Duodenal mucosa (tissue), 2 donors: Measurements from ENCODE around the gene EIPR1.

Source experiments
- H3K27ac ChIP-seq: one replicate; pipeline ENCODE4 v1.7.0; 2013; ENCODE audit warnings: low read depth, low read length
- H3K27me3 ChIP-seq, 2 donors: one replicate each; pipeline ENCODE4 v1.7.0; 2013; ENCODE audit warnings: low read length in 2 of 2, control low read depth in 1 of 2; ENCODE audit not compliant: insufficient read depth in 2 of 2, control insufficient read depth in 1 of 2
- H3K36me3 ChIP-seq, 2 donors: one replicate each; pipeline ENCODE4 v1.7.0; 2013; ENCODE audit warnings: low read length in 2 of 2, control low read depth in 1 of 2; ENCODE audit not compliant: insufficient read depth in 2 of 2, control insufficient read depth in 1 of 2
- H3K4me1 ChIP-seq, 2 donors: one replicate each; pipeline ENCODE4 v1.7.0; 2013; ENCODE audit warnings: low read length in 2 of 2, control low read depth in 1 of 2; ENCODE audit not compliant: insufficient read depth in 2 of 2, control insufficient read depth in 1 of 2
- H3K4me3 ChIP-seq, 2 donors: one replicate each; pipeline ENCODE4 v1.7.0; 2013; ENCODE audit warnings: low read length in 2 of 2, low read depth in 1 of 2
- H3K9ac ChIP-seq, 2 donors: one replicate each; pipeline ENCODE4 v1.7.0; 2013; ENCODE audit warnings: low read length in 2 of 2, low read depth in 1 of 2
- H3K9me3 ChIP-seq, 2 donors: one replicate each; pipeline ENCODE4 v1.7.0; 2013; ENCODE audit warnings: low read length in 2 of 2, control low read depth in 1 of 2; ENCODE audit not compliant: control insufficient read depth in 1 of 2

EIPR1 gene

DNA sequence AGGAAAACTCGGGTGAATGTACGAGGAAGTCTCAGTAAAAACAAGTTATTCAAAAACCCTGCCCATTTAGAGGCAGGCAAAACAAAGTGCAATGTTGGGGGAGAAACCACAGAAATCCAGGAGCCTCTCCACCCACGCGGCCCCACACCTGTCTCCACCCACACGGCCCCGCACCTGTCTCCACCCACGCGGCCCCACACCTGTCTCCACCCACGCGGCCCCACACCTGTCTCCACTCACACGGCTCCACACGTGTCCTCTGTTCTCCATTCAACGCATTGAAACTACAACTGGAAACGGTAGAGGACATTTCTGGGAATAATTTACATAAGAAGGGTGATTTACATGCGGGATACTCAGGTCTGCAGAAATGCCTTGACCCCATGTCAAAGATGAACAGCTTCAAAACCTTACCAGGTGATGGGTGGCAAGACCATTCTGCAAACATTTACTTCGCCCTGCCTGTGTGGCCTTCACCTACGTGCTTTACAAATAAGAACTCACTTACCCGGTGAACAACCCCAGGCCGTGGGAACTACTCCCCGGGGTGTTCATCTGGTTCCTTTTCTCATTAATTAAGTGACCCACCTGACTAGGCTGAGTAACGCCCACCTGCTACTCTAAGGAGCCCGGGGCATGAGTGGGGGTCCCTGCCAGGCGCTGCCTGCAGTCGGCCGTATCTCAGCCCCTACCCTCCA is 100.4 kb downstream of the EIPR1 start:
- Histone ChIP-seq H3K4me1 (no peaks in the 10 kb centered on the region), H3K27me3 (no peaks in the 10 kb centered on the region), H3K9ac (no peak overlapping the region), H3K4me3 (no peak overlapping the region), H3K36me3 (peaks cover 0 to 5% of the 10 kb centered on the region in 2 donors), H3K27ac (no peak overlapping the region), H3K9me3 (peaks cover 3 to 11% of the 10 kb centered on the region in 2 donors)

DNA sequence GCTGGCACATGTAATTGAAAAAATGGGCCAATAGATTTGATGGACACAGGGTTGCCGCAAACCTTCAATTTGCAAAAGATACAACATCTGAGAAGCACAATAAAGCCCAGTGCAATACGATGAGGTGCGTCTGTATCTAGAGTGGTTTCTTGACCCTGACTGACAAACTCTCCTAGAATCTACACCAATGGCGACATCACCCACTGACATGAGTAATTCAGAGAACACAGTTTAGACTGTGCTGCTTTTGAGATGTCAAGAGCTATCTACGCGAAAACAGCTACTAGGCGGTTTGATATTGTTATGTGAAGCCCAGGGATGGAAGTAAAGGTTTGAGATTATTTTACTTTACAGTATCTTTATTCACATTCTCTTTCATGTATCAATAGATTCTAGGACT is 104.9 kb downstream of the EIPR1 start:
- Histone ChIP-seq H3K36me3 (peaks cover 0 to 4% of the 10 kb centered on the region in 2 donors), H3K9me3 (peaks cover 3 to 11% of the 10 kb centered on the region in 2 donors), H3K27me3 (no peaks in the 10 kb centered on the region), H3K4me1 (no peaks in the 10 kb centered on the region), H3K27ac (no peak overlapping the region), H3K9ac (no peak overlapping the region), H3K4me3 (no peak overlapping the region)

DNA sequence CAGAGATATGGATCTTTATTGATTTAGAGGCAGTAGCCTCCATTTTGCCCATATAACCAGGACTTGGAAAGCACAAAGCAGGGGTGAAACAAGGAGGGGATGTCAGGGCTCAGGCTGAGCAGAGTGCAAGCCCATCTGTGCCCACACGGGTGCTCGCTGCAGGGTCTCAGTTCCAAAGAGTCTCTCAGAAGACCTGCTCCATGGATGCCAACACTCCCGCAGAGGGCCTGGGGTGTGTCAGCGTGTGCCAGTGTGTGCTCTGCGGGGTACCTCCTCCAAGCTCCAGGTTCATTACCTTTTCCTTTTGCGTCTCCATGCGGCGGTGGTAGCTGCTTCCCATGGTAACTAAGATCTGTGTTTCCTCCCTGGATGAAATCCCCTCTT is 107.5 kb downstream of the EIPR1 start:
- H3K27ac ChIP-seq = no peak overlapping the region

DNA sequence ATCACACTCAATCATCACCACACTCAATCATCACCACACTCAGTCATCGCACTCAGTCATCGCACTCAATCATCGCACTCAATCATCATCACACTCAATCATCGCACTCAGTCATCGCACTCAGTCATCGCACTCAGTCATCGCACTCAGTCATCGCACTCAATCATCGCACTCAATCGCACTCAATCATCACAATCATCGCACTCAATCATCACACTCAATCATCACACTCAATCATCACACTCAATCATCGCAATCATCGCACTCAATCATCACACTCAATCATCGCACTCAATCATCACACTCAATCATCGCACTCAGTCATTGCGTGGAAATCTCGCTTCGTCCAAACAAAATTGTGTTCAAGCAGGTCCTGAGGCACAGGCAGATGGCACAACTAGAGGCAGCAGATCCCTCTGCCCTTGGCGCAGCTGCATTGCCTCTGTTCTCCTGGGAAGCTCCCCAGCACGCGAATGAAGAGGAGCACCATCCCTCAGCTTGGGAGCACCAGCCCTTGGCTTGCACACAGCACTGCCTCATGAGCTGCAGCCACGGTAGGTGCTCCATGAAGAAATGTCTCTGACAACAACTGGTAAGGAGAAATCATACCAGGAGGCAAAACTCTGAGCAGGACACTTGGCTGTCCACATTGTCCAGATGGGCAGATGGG is 108.1 kb downstream of the EIPR1 start:
- Histone ChIP-seq H3K4me3 (no peak overlapping the region), H3K27me3 (no peaks in the 10 kb centered on the region), H3K27ac (no peak overlapping the region), H3K4me1 (no peaks in the 10 kb centered on the region), H3K9me3 (no peaks in the 10 kb centered on the region), H3K9ac (no peak overlapping the region), H3K36me3 (peaks cover 0 to 4% of the 10 kb centered on the region in 2 donors)

More for the DNA sequence above, 107.5 kb downstream of the EIPR1 start:
- peaks cover 0 to 4% of the 10 kb centered on the region in 2 donors for H3K36me3 ChIP-seq
- H3K4me3 ChIP-seq = no peak overlapping the region
- no peaks in the 10 kb centered on the region for H3K27me3 ChIP-seq
- H3K9ac ChIP-seq = no peak overlapping the region
- H3K9me3 ChIP-seq = peaks cover 0 to 4% of the 10 kb centered on the region in 2 donors
- H3K4me1 ChIP-seq = no peaks in the 10 kb centered on the region

DNA sequence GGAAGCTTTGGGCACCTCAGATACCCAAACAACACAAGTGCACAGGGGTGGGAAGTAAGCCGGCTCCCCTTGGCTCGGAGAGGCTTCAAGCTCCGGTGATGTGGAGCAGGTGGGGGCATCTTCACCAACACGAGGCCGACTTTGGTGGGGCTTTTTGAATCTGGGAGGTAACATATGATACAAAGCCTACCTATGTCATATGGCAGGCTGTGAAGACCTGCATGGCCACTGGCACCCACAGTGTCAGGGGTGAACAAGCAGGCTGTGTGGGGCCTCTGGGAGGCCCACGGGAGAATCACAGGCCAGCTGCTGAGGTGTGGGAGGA is 109.0 kb downstream of the EIPR1 start:
- Histone ChIP-seq H3K27me3 (no peaks in the 10 kb centered on the region), H3K4me1 (no peaks in the 10 kb centered on the region), H3K4me3 (no peak overlapping the region), H3K36me3 (peaks cover 0 to 4% of the 10 kb centered on the region in 2 donors), H3K9ac (no peak overlapping the region), H3K9me3 (no peaks in the 10 kb centered on the region), H3K27ac (no peak overlapping the region)

DNA sequence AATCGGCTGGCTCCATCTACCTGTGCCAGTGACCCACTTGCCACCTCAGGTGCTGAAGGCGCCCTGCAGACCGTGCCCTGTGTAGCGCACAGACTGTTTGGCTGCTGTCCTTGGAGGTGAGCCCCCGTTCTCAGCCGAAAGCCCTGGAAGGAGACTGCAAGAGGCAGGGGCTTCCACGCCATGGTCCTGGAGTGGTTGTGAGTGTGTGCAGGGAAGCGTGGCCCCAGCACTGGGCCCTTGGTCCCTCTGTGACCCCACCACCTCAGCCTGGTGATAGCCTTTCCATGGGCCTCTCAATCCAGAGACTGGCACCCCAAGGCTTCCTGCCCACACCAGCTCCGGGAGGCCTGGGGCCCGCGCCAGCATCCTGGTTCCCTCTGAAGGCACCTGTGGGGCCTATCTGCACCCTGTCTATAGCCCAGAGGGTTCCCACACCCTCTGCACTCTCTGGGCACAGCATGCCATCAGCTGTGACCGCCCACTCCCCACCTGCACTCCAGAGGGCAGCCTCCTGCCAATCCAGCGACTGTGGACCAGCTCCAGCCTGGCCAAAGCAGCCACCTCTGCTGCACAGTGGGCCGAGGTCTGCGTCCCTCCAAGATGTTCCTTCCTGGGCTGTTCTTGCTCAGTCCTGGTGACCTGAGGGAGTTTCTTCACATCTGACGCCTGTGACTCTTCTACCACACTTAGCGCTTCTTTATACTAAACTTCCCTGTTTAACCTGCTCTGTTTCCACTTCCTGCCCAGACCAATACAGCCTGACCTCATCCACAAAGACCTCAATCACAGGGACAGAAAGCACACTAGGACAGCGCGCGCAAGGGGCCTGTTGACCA is 109.5 kb downstream of the EIPR1 start:
- H3K9me3 ChIP-seq = no peaks in the 10 kb centered on the region
- H3K36me3 ChIP-seq = peaks cover 0 to 4% of the 10 kb centered on the region in 2 donors
- H3K4me3 ChIP-seq = no peak overlapping the region
- no peak overlapping the region for H3K27ac ChIP-seq
- H3K9ac ChIP-seq = no peak overlapping the region
- H3K4me1 ChIP-seq = no peaks in the 10 kb centered on the region
- no peaks in the 10 kb centered on the region for H3K27me3 ChIP-seq

DNA sequence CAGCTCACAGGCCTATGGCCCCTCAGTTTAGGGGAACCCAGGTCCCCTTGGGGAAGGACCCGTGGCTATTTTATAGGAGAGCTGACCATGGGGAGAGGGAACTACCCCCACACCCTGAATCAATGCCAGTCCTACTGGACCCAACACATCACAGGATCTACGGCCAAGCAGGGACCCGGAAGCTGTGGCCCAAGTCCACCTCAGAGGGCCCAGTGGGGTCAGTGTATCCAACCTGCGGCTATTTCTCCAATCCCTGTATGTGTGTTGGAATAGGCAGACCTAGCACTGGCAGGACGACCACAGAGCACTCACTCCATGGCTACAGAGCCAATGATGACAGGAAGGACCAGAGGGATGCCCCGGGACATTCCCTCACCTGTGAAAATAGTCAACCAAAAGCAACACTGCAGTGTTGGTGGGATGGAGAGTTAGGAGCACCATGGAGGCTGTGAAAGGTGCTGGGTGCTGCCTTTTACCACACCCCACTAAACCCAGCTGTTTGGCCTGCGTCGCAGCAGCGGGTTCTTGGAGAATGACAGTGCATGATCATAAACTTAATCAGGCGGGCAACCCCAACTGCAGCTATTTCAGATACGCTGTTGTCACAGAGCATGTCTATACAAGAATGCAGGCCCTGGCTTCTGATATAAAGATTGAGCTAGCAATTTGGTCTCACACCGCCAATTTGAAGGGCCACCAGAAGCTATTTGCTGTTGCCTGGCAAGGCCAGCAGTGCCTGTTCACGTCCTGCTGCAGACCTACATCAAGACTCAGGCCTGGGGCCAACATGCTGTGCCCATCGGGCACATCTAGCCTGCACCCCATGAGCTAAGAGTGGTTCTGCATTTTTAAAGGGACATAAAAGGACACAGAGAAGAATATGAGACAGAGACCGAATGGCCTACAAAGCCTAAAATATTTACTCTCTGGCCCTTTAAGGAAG is 110.4 kb downstream of the EIPR1 start:
- no peak overlapping the region for H3K27ac ChIP-seq
- H3K9ac ChIP-seq = no peak overlapping the region
- H3K4me1 ChIP-seq = no peaks in the 10 kb centered on the region

DNA sequence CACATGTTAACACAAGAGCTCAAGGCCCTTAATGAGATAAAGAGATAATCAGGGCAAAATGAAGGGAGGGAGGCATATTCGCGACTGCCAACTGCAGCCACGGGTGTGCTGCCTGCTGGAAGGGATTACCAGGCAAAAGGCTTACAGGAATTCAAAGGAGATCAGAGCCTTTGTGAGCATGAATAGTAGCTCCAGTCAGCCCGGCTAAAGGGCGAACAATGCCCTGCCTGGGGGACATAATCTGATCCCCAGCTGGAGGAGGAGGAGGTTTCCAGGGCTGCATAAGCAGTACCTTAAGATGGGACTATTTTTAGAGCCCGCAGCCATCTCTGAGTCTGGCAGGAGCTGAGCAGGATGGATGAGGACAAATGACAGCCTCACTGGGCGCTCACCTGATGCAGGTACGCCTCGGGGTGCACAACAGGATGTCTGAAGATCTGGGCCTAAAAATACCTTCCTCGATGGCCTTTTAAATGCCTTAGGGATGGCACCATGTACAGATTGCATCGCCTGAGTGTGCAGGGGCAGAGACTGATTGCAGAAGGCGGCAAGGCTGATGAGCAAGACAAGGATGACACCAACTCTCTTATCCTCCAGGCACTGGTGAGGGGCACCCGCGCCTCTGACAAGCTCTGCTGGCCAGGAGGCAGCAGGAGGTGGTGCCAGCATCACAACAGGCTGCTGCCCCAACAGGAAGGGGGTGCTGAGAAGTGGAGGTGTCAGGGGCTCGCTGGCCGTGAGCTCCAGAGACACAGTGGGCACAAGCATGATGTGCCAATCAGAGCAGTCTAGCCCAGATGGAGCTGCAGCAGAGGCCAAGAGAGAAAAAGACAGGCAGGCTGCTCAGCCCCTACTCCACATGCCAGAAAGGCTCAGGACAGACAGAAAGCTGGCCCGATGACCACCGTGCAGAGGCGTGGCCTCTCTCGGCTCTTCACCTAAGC is 111.4 kb downstream of the EIPR1 start:
- Histone ChIP-seq H3K9me3 (no peaks in the 10 kb centered on the region), H3K36me3 (peaks cover 4% of the 10 kb centered on the region in 2 donors), H3K27me3 (no peaks in the 10 kb centered on the region), H3K4me1 (no peaks in the 10 kb centered on the region), H3K9ac (no peak overlapping the region), H3K4me3 (no peak overlapping the region), H3K27ac (no peak overlapping the region)

More for the DNA sequence above, 110.4 kb downstream of the EIPR1 start:
- no peaks in the 10 kb centered on the region for H3K27me3 ChIP-seq
- no peaks in the 10 kb centered on the region for H3K9me3 ChIP-seq
- no peak overlapping the region for H3K4me3 ChIP-seq
- H3K36me3 ChIP-seq = peaks cover 4% of the 10 kb centered on the region in 2 donors

DNA sequence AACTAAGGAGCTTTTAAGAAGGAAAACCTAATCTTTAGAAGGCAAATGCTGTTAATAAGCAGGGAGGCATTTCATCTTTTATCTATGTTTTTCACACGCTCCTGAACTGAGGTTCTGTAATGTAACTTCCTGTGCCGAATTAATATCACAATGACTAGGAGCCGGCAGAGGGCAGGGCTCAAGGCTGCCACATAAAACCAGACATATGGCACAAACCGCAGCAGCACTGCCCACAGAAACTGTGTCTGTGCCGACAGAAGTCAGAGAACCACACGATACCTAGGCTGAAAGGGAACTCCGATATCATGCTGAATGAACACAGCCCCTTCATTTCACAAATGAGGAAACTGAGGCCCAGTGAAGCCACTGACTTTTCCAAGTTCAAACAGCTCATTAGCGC is 112.1 kb downstream of the EIPR1 start:
- Histone ChIP-seq H3K36me3 (peaks cover 4% of the 10 kb centered on the region in 2 donors), H3K9ac (no peak overlapping the region), H3K9me3 (no peaks in the 10 kb centered on the region), H3K27ac (no peak overlapping the region), H3K4me3 (no peak overlapping the region), H3K4me1 (no peaks in the 10 kb centered on the region), H3K27me3 (no peaks in the 10 kb centered on the region)
